Fibroblast of villous mesenchyme (primary cell): ENCODE measurements around the gene ECI1. TPM values are rescaled to one million over a fixed set of nuclear protein-coding genes. Genes with fewer than 3 reads are reported as not detected.

Experiments used
- DNase-seq: peaks from one replicate; pipeline ENCODE4 v3.0.0-alpha.2; 2010; ENCODE audit warnings: low read depth
- H3K4me3 ChIP-seq: 2 replicates; pipeline ENCODE4 v1.5.1; 2011; ENCODE audit warnings: low read depth, mild to moderate bottlenecking, low read length
- CTCF ChIP-seq: IDR thresholded peaks from 2 replicates; pipeline ENCODE4 v1.5.1; 2012; ENCODE audit warnings: low read depth, mild to moderate bottlenecking, low read length; ENCODE audit not compliant: insufficient read depth
- total RNA-seq: library from RNA; depleted of rRNA; stranded (reverse); fragments of >200 nt; gene quantifications from 2 replicates; pipeline ENCODE4 v1.2.3, GENCODE V29; 2012

Gene ECI1
- total RNA-seq, 1 donor = 40.2 TPM

GRCh38 chr16:2226245-2226793 lies 25.1 kb downstream of the ECI1 start:
- TF ChIP-seq CTCF = no peak
- DNase-seq = peak; percentile 11
- H3K4me3 ChIP-seq = no peak overlapping the region

GRCh38 chr16:2223942-2224486 lies 27.4 kb downstream of the ECI1 start:
- TF ChIP-seq CTCF = peak; percentile 34
- peak; percentile 76 for DNase-seq
- peak overlapping the region; percentile 79 for H3K4me3 ChIP-seq

GRCh38 chr16:2223221-2223941 lies 28.0 kb downstream of the ECI1 start, which contains the start of gene E4F1:
E4F1 (plus strand) TSS chr16:2223591; CDS start chr16:2223614, 23 bp downstream.
- DNase-seq = peak; percentile 100
- TF ChIP-seq CTCF = no peak
- peak within 1 kb of the TSS; percentile 79 for H3K4me3 ChIP-seq

- no peak overlapping the region for H3K4me3 ChIP-seq
- DNase-seq = no peak
- no peak for TF ChIP-seq CTCF
Measured at GRCh38 chr16:2216330-2216729, 35.1 kb downstream of the ECI1 start.

- no peak for TF ChIP-seq CTCF
- H3K4me3 ChIP-seq = peak within 1 kb of the TSS; percentile 82
- DNase-seq = no peak
Measured at GRCh38 chr16:2214719-2214968, 36.7 kb downstream of the ECI1 start, which contains the start of gene PGP. PGP (minus strand) TSS chr16:2214840; CDS start chr16:2214777, 63 bp downstream.

GRCh38 chr16:2213817-2214718 lies 37.3 kb downstream of the ECI1 start:
- TF ChIP-seq CTCF = no peak
- DNase-seq = peak; percentile 14
- peak overlapping the region; percentile 65 for H3K4me3 ChIP-seq
